GM18867 (cell line): ENCODE measurements around the gene DNER.
"Not testable (repeated sequence)": the region's sequence is repeated elsewhere in the genome, so short reads cannot be mapped to it uniquely, and the experiment has no call there.

Experiments used
- ATAC-seq: cut with Tn5 transposase; IDR thresholded peaks from one replicate; pipeline ENCODE4 v1.9.1; 2021; ENCODE audit warnings: mild to moderate bottlenecking, moderate library complexity; ENCODE audit not compliant: unreplicated experiment

DNER gene

GRCh38 chr2:229409751-229410181 is 304.6 kb downstream of the DNER start:
- no peak for ATAC-seq

GRCh38 chr2:229408962-229409361 is 305.4 kb downstream of the DNER start:
- no peak for ATAC-seq

GRCh38 chr2:229408356-229408755 is 306.0 kb downstream of the DNER start:
- ATAC-seq, result no peak

- ATAC-seq, result no peak
Measured at GRCh38 chr2:229407170-229407569, 307.2 kb downstream of the DNER start.

GRCh38 chr2:229405796-229406195 is 308.6 kb downstream of the DNER start:
- ATAC-seq, result no peak

GRCh38 chr2:229403296-229403695 is 311.1 kb downstream of the DNER start:
- no peak for ATAC-seq

- ATAC-seq, result no peak
Measured at GRCh38 chr2:229401171-229401865, 313.0 kb downstream of the DNER start.

- ATAC-seq, result no peak
Measured at GRCh38 chr2:229393926-229394325, 320.4 kb downstream of the DNER start.

GRCh38 chr2:229392196-229392595 is 322.2 kb downstream of the DNER start:
- no peak for ATAC-seq

GRCh38 chr2:229388731-229389130 is 325.6 kb downstream of the DNER start:
- no peak for ATAC-seq

GRCh38 chr2:229387866-229388265 is 326.5 kb downstream of the DNER start:
- no peak for ATAC-seq

GRCh38 chr2:229380101-229380625 is 334.2 kb downstream of the DNER start:
- ATAC-seq, result no peak

GRCh38 chr2:229378386-229378785 is 336.0 kb downstream of the DNER start:
- ATAC-seq, result no peak

- ATAC-seq, result no peak
Measured at GRCh38 chr2:229376866-229377265, 337.5 kb downstream of the DNER start.

- no peak for ATAC-seq
Measured at GRCh38 chr2:229375251-229375650, 339.1 kb downstream of the DNER start.

GRCh38 chr2:229373311-229373710 is 341.0 kb downstream of the DNER start:
- not testable (repeated sequence) for ATAC-seq

GRCh38 chr2:229372207-229372606 is 342.1 kb downstream of the DNER start:
- no peak for ATAC-seq

- no peak for ATAC-seq
Measured at GRCh38 chr2:229371086-229371485, 343.3 kb downstream of the DNER start.

- no peak for ATAC-seq
Measured at GRCh38 chr2:229370509-229370908, 343.8 kb downstream of the DNER start.

- no peak for ATAC-seq
Measured at GRCh38 chr2:229363185-229363814, 351.1 kb downstream of the DNER start.

GRCh38 chr2:229350883-229351282 is 363.5 kb downstream of the DNER start:
- no peak for ATAC-seq

GRCh38 chr2:229350117-229350805 is 364.1 kb downstream of the DNER start:
- ATAC-seq, result no peak
